Muscle layer of colon (tissue), 2 donors: Measurements from ENCODE around the gene SRSF12.

ENCODE experiments used
- H3K27ac ChIP-seq: one replicate; pipeline ENCODE4 v1.7.0; 2013; ENCODE audit warnings: low read depth, mild to moderate bottlenecking, low read length, moderate library complexity
- H3K27me3 ChIP-seq, 2 donors: one replicate each; pipeline ENCODE4 v1.7.0; 2013; ENCODE audit warnings: low read length in 2 of 2, mild to moderate bottlenecking in 2 of 2; ENCODE audit not compliant: insufficient read depth in 2 of 2, control insufficient read depth in 1 of 2
- H3K36me3 ChIP-seq: one replicate; pipeline ENCODE4 v1.7.0; 2013; ENCODE audit warnings: mild to moderate bottlenecking, low read length; ENCODE audit not compliant: insufficient read depth
- H3K4me1 ChIP-seq: one replicate; pipeline ENCODE4 v1.7.0; 2013; ENCODE audit warnings: mild to moderate bottlenecking, low read length; ENCODE audit not compliant: insufficient read depth
- H3K4me3 ChIP-seq, 2 donors: one replicate each; pipeline ENCODE4 v1.7.0; 2013; ENCODE audit warnings: low read length in 2 of 2, low read depth in 1 of 2, mild to moderate bottlenecking in 1 of 2, moderate library complexity in 1 of 2
- H3K9ac ChIP-seq: one replicate; pipeline ENCODE4 v1.7.0; 2013; ENCODE audit warnings: low read length
- H3K9me3 ChIP-seq: one replicate; pipeline ENCODE4 v1.7.0; 2013; ENCODE audit warnings: mild to moderate bottlenecking, low read length
- donor health status: abdominal sarcoma.
- donor health status: Adenocarcinoma of cecum.

SRSF12 gene

DNA sequence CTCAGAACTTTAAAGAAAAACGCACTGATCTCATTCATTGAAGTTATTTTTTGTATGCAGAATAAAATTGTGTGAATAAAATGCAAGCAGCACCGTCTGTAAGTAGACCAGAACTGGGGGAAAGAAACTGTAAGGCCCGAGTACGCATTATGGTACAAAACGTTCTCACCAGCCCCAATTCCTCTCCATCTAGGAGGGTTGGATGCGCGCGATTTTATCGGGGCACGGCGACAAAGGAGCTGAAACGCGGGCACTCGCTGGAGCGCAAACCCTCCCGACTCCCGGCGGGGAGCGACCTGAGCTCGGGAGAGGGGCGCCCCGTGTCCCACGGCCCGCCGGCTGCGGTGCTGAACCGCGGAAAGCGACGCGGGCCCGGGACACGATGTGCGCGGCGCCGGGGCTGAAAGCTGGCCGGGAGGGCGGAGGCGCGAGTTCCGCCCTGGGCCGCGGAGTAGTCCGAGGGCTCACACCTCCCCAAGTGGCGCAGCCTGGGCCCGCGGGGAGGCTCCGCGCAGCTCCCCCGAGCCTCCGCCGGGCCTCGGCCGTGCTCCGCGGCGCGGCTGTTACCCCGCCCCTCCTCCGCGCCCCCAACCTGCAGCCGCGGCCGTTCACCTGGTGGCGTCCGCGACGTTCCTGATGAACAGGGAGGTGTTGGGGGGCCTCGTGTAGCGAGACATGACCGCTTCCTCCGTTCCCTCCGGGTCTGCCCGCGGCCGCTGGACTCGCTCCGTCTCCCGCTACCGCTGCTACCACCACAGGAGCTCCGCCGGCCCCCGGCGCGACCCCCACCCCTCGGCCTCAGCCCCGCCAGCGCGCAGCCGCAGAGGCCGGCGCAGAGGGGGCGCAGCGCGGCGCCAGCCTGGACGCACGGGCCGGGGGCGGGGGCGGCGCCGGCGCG lies at the start of gene SRSF12:
SRSF12 (minus strand) TSS at position 861 of the 898 bp plus-strand sequence; CDS start at position 677, 184 bp downstream.
- Histone ChIP-seq H3K27ac (peak within 1 kb of the TSS; percentile 64), H3K9me3 (no peaks in the 10 kb centered on the region), H3K27me3 (no peaks in the 10 kb centered on the region), H3K4me3 (peak within 1 kb of the TSS; percentile 52 to 62), H3K4me1 (peaks cover 4% of the 10 kb centered on the region), H3K9ac (no peak within 1 kb of the TSS), H3K36me3 (no peaks in the 10 kb centered on the region)

DNA sequence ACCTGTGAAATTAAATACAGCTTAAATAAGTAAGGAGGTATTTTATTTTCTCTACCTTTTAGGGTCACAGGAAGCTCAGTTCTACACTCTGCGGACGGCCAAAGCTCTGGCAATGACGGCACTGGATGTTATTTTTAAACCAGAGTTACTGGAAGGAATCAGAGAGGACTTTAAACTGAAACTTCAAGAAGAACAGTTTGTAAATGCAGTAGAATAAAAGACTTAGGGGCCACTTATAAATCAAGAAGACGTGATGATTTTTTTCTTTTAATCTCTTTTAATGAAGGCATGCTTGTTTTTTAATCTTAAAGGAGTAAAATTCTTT lies 44.1 kb upstream of the SRSF12 start:
- no peaks in the 10 kb centered on the region for H3K36me3 ChIP-seq
- H3K9ac ChIP-seq: peak overlapping the region; percentile 57

DNA sequence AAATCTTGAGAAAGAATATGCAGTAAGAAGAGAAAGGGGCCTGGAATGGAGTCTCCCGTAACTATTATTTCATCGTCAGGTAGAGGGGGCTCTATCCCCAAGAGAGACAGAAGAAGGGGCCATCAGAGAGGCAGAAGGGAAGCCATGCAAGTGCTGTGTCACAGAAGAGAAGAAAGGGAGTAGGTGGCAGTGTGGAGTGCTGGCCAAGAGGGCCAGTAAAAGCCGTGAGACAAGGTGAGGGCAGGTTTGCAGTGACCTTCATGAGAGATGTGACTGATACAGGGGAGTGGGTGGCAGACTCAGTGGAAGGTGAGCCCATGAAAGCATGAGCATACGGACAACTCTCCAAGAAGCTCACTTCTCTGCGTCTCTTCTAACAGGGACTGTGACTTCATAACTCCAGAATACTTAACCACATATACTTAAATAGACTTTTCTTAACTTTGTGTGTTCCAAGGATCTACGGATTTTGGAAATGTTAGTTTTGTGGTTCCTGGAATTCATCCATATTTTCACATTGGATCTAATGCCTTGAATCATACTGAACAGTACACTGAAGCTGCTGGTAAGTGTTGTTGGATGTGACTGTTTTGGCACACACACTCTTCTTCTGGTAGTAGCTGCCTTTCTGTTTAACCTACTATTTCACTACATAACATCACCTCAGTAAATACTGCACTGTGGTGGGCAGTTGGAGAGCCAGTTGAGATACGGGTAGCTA lies 43.6 kb upstream of the SRSF12 start:
- Histone ChIP-seq H3K4me3 (no peak overlapping the region), H3K36me3 (no peaks in the 10 kb centered on the region), H3K4me1 (peaks cover 33% of the 10 kb centered on the region), H3K27ac (peak overlapping the region; percentile 86), H3K9me3 (no peaks in the 10 kb centered on the region), H3K9ac (peak overlapping the region; percentile 1), H3K27me3 (no peaks in the 10 kb centered on the region)

More for the DNA sequence above, 44.1 kb upstream of the SRSF12 start:
- H3K4me1 ChIP-seq: peaks cover 33% of the 10 kb centered on the region
- peak overlapping the region; percentile 86 for H3K27ac ChIP-seq
- no peaks in the 10 kb centered on the region for H3K9me3 ChIP-seq
- H3K27me3 ChIP-seq: no peaks in the 10 kb centered on the region
- H3K4me3 ChIP-seq: peak overlapping the region in 1 of 2 donors; percentile 36

DNA sequence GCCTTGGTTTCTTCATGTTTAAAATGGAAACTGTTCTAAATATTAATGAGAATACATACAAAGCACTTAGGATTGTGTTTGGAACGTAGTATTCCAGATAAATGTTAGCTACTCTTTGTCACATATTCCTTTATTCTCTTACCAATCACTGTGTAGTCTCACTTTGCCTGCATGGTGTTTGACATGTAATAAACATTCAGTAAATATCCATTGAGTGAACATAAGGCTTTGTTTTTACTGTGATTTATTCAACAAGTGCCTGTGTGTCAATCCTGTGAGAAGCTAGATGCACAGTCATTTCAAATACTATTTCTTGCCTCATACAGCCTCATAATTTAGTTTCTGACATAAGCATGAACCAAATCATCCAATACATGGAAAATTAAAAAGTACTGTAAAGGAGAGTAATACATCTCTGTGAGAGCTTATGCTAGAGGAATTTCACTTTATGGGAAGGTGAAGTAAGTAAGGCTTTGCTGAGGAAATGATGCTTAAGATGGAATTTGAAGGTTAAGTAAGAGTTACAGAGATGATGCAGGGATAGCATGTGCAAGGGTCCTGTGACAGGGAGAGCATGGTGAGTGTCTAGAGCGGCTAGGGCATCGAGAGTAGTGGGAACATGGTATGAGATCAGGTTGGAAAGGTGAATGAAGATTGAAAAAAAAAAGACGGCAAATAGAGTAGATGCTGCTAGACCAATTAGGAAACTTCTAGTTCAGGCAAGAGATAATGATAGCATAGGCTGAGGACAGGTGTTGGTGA lies 42.6 kb upstream of the SRSF12 start:
- H3K27ac ChIP-seq: peak overlapping the region; percentile 86
- H3K36me3 ChIP-seq: peaks cover 5% of the 10 kb centered on the region
- H3K4me3 ChIP-seq: no peak overlapping the region

DNA sequence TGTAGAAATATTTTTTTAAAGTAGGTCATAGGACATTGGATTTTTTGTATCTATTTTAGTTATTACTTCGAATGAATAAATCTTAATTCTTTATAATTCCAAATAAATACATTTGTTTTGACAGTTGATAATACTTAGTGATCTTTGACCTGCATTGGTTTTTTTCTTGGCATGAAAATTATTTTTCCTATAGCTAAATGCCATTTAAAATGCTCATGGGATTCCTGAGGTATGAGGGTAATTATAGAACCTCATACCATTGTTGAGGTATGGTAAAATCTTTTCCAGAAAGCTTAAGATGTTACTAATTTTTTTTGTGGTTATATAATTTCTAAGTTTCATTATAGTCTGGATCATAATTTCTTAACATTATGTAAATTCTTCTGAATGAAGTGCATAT lies 36.3 kb upstream of the SRSF12 start:
- H3K4me1 ChIP-seq: peaks cover 4% of the 10 kb centered on the region
- H3K9me3 ChIP-seq: no peaks in the 10 kb centered on the region
- no peak overlapping the region for H3K4me3 ChIP-seq
- no peaks in the 10 kb centered on the region for H3K27me3 ChIP-seq
- H3K27ac ChIP-seq: no peak overlapping the region
- no peak overlapping the region for H3K9ac ChIP-seq
- H3K36me3 ChIP-seq: peaks cover 5% of the 10 kb centered on the region

More for the DNA sequence above, 42.6 kb upstream of the SRSF12 start:
- H3K9ac ChIP-seq: no peak overlapping the region
- H3K9me3 ChIP-seq: no peaks in the 10 kb centered on the region
- peaks cover 33% of the 10 kb centered on the region for H3K4me1 ChIP-seq
- no peaks in the 10 kb centered on the region for H3K27me3 ChIP-seq

DNA sequence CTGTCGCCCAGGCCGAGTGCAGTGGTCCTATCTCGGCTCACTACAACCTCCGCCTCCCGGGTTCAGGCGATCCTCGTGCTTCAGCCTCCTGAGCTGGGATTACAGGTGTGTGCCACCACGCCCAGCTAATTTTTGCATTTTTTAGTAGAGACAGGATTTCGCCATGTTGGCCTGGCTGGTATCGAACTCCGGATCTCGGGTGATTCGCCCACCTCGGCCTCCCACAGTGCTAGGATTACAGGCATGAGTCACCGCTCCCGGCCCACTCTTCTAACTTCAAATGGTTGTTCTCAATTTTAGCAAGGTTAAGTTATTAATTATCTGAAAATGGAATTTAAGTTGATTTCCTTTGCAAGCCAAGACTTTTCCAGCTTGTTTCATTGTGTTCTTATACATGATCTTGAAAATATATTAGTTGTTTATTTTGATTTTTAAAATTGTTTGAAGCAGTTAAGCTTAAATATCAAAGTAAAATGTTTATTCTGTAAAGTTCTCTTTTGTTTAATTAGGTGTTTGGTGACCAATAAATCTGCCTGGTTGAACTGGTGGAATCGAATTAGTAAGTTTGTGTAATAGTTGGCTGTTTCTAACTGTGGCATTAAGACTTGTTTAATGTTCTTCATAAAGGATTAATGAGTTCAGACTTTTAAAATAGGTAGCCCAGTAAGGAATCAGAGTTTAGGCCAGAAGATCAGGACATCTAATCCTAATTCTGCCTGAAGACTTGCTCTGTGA lies 30.3 kb upstream of the SRSF12 start:
- Histone ChIP-seq H3K4me1 (peaks cover 20% of the 10 kb centered on the region), H3K27ac (peak overlapping the region; percentile 36), H3K4me3 (no peak overlapping the region), H3K9me3 (no peaks in the 10 kb centered on the region), H3K27me3 (no peaks in the 10 kb centered on the region), H3K36me3 (no peaks in the 10 kb centered on the region), H3K9ac (no peak overlapping the region)

DNA sequence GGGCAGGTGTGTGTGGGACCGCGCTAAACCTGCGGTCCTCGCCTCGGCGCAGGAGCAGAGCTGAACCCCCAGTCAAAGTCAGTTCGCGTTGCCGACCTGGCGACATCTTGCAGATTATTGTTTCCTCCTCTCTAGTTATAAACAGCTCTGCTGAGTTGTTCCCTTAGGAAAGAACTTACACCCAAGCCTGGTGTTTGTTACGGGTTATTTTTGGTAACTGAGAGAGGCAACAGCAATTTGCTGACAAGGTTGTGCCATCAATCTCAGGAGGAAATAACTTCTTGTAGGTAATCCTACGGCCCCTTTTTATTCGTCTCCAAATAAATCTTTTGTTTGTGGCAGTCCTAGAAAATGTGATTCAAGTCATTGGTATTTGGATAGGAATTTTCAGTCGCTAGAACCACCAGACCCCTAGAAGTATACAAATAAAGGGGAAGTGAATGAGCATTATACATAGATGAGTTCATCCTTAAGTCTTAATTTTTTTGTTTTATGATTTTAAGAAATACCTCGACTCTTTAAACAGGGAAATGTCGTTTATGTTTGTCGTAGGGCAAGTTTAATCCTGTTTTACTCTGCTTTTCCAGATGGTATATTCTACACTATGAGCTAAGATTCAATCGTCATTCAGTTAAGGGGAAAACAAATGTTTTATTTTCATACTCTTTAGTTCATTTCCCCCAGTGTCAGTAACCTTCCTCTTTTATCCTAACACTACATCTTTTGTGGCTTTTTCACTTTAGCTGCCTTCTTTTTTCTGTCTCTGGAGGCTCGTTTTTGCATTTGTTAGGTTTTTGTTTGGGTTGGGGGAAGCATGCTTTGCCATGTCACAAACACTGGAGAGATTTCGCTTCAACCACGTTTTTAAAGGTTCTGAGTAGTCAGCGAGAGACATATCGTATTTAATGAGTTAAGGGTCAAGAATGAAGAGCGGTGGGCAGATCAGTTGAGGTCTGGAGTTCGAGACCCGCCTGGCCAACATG lies 29.1 kb upstream of the SRSF12 start:
- H3K4me1 ChIP-seq: peaks cover 20% of the 10 kb centered on the region
- H3K27ac ChIP-seq: peak overlapping the region; percentile 85
- no peaks in the 10 kb centered on the region for H3K36me3 ChIP-seq
- no peaks in the 10 kb centered on the region for H3K27me3 ChIP-seq
- H3K4me3 ChIP-seq: peak overlapping the region; percentile 75 to 86
- peak overlapping the region; percentile 69 for H3K9ac ChIP-seq
- no peaks in the 10 kb centered on the region for H3K9me3 ChIP-seq

DNA sequence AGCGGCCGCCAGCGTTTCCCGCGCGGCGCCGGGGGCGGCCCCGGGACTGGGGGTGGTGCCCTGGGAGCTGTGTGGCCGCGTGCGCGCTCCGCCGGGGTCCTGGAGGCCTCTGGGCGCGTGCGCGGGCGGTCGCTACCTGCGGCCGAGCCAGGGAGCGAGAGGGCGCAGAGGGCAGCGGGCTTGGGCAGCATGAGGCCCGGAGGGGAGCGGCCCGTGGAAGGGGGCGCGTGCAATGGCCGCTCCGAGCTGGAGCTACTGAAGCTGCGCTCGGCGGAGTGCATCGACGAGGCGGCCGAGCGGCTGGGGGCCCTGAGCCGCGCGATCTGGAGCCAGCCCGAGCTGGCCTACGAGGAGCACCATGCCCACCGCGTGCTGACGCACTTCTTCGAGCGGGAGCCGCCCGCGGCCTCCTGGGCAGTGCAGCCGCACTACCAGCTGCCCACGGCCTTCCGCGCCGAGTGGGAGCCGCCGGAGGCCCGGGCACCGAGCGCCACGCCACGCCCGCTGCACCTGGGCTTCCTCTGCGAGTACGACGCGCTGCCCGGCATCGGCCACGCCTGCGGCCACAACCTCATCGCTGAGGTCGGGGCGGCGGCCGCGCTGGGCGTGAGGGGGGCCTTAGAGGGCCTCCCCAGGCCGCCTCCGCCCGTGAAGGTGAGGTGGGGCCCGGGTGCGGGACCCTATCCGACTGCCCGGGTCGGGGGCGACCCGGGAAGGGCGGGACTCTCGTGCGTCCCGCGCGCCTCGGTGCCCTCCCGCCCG lies 28.3 kb upstream of the SRSF12 start, which contains the start of gene PM20D2:
PM20D2 (plus strand) TSS at position 100 of the 762 bp plus-strand sequence; CDS start at position 190, 90 bp downstream.
- Histone ChIP-seq H3K36me3 (no peaks in the 10 kb centered on the region), H3K4me3 (peak within 1 kb of the TSS; percentile 75 to 86), H3K27me3 (no peaks in the 10 kb centered on the region), H3K4me1 (peaks cover 20% of the 10 kb centered on the region), H3K27ac (peak within 1 kb of the TSS; percentile 85), H3K9ac (peak within 1 kb of the TSS; percentile 69), H3K9me3 (no peaks in the 10 kb centered on the region)

DNA sequence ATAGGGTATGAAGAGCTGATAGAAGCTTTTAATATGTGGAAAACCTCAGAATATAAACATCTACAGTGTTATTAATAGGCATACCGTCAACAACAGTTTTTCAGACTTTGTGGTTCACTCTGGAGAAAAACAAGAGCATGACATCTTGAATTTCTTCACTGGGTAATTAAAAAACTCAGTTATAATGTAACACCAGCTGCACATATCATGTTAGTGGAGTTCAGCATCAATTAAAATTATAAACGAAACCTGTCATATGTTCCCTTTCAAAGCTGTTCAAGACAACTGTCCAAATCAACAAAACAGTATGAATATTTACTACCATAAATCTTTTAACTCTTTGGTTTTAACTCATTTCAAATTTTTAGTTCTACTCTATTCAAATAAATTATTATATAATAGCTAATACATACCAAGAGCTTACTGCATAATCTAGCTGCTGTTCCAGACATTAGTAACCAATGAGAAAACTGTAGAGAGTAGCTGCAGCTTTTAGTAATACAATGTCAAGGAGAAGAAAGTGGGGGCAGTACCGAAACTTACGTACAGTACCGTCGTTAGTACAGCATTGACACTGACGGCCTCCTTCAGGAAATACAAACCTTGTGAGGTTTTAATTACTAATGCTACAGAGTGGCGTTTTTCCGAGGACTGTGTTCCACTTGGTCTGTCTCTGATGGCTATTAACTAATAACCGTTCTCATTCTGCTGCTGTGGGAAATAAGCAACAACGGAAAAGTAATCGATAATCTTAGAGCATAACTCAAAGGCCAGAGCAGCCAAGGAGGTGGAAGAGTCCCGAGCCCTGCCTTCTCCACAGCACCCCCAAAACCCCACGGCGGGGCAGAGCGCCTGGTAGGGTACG lies 27.5 kb upstream of the SRSF12 start:
- Histone ChIP-seq H3K27me3 (no peaks in the 10 kb centered on the region), H3K4me3 (peak overlapping the region; percentile 75 to 86), H3K4me1 (peaks cover 27% of the 10 kb centered on the region), H3K9ac (peak overlapping the region; percentile 69), H3K36me3 (no peaks in the 10 kb centered on the region), H3K9me3 (no peaks in the 10 kb centered on the region), H3K27ac (peak overlapping the region; percentile 85)
